ENCODE results near the gene DNAJC2. TPM values are rescaled to one million over a fixed set of nuclear protein-coding genes. Genes with fewer than 3 reads are reported as not detected.
"Not testable (repeated sequence)": the region's sequence is repeated elsewhere in the genome, so short reads cannot be mapped to it uniquely, and the experiment has no call there.

Gene DNAJC2
- total RNA-seq, 3 donors from 2014 or later (not counting 1 experiment from before 2014, with no cell fraction given): 56.8 to 74.2 (median 59.9) TPM

- H3K27me3 Mint-ChIP-seq (ENCODE audit: low read depth in 2 of 2); intact Hi-C loops (cut with micrococcal nuclease); H3K9me3 ChIP-seq (ENCODE audit: control insufficient read depth, insufficient read depth, low read length); H3K36me3 ChIP-seq (ENCODE audit: control insufficient read depth, insufficient read depth, low read length); H3K27me3 ChIP-seq (ENCODE audit: control insufficient read depth, insufficient read depth, low read length); DNase-seq; H3K4me3 Mint-ChIP-seq; H3K27ac ChIP-seq (ENCODE audit: low read length); ATAC-seq; H3K27ac Mint-ChIP-seq; H3K36me3 Mint-ChIP-seq; H3K4me3 ChIP-seq (ENCODE audit: low read length); H3K9me3 Mint-ChIP-seq; H3K4me1 ChIP-seq (ENCODE audit: control insufficient read depth, insufficient read depth, low read length): not testable (repeated sequence)
- H3K4me1 Mint-ChIP-seq: peaks cover 10 to 11% of the 10 kb centered on the region in 2 donors
- over 99% methylated on average over 17 of the region's 24 CpGs for WGBS (ENCODE audit: insufficient coverage)
Observed at GRCh38 chr7:103274867-103275266, 69.7 kb downstream of the DNAJC2 start.

- ATAC-seq; DNase-seq; H3K4me1 ChIP-seq (ENCODE audit: control insufficient read depth, insufficient read depth, low read length); H3K27me3 ChIP-seq (ENCODE audit: control insufficient read depth, insufficient read depth, low read length); H3K4me3 ChIP-seq (ENCODE audit: low read length); H3K27ac Mint-ChIP-seq; H3K9me3 Mint-ChIP-seq; H3K27ac ChIP-seq (ENCODE audit: low read length); intact Hi-C loops (cut with micrococcal nuclease); H3K4me1 Mint-ChIP-seq; H3K27me3 Mint-ChIP-seq (ENCODE audit: low read depth in 2 of 2); H3K36me3 ChIP-seq (ENCODE audit: control insufficient read depth, insufficient read depth, low read length); H3K4me3 Mint-ChIP-seq; H3K9me3 ChIP-seq (ENCODE audit: control insufficient read depth, insufficient read depth, low read length); H3K36me3 Mint-ChIP-seq: not testable (repeated sequence)
- WGBS (ENCODE audit: insufficient coverage): 92% methylated on average over 2 of the region's 6 CpGs
Observed at GRCh38 chr7:103273374-103273773, 71.2 kb downstream of the DNAJC2 start.

- H3K4me1 Mint-ChIP-seq; H3K9me3 Mint-ChIP-seq; ATAC-seq; H3K27ac Mint-ChIP-seq; intact Hi-C loops (cut with micrococcal nuclease); H3K9me3 ChIP-seq (ENCODE audit: control insufficient read depth, insufficient read depth, low read length); H3K36me3 Mint-ChIP-seq; H3K27me3 Mint-ChIP-seq (ENCODE audit: low read depth in 2 of 2); H3K4me1 ChIP-seq (ENCODE audit: control insufficient read depth, insufficient read depth, low read length); H3K27me3 ChIP-seq (ENCODE audit: control insufficient read depth, insufficient read depth, low read length); H3K4me3 ChIP-seq (ENCODE audit: low read length); H3K36me3 ChIP-seq (ENCODE audit: control insufficient read depth, insufficient read depth, low read length); DNase-seq; H3K27ac ChIP-seq (ENCODE audit: low read length); H3K4me3 Mint-ChIP-seq: not testable (repeated sequence)
- 100% methylated on average over 1 of the region's 2 CpGs for WGBS (ENCODE audit: insufficient coverage)
Observed at GRCh38 chr7:103266229-103266628, 78.3 kb downstream of the DNAJC2 start.

GRCh38 chr7:103264054-103264453, 80.5 kb downstream of the DNAJC2 start:
- not testable (repeated sequence) for H3K27me3 Mint-ChIP-seq (ENCODE audit: low read depth in 2 of 2); ATAC-seq

More at GRCh38 chr7:103264054-103264453, 80.5 kb downstream of the DNAJC2 start:
- H3K9me3 Mint-ChIP-seq; H3K4me1 ChIP-seq (ENCODE audit: control insufficient read depth, insufficient read depth, low read length); H3K36me3 ChIP-seq (ENCODE audit: control insufficient read depth, insufficient read depth, low read length); H3K9me3 ChIP-seq (ENCODE audit: control insufficient read depth, insufficient read depth, low read length); H3K27me3 ChIP-seq (ENCODE audit: control insufficient read depth, insufficient read depth, low read length); H3K4me3 ChIP-seq (ENCODE audit: low read length); H3K27ac ChIP-seq (ENCODE audit: low read length); DNase-seq; intact Hi-C loops (cut with micrococcal nuclease); H3K27ac Mint-ChIP-seq; H3K4me3 Mint-ChIP-seq; H3K36me3 Mint-ChIP-seq; H3K4me1 Mint-ChIP-seq: not testable (repeated sequence)
- WGBS (ENCODE audit: insufficient coverage): no CpG with 5 or more reads among the region's 2 CpGs

Other genes starting within 250 kb of the DNAJC2 start
- gene NAPEPLD, start 195.7 kb downstream of the DNAJC2 start, total RNA-seq: 1 to 10 TPM; 5.3 to 6.7 (median 5.9) TPM
- 10 to 100 TPM; 65.4 to 77.9 (median 75.9) TPM for gene PMPCB, start 47.3 kb downstream of the DNAJC2 start, total RNA-seq
- 10 to 100 TPM; 82.1 to 93.9 (median 88.1) TPM for gene PSMC2, start 2.9 kb upstream of the DNAJC2 start, total RNA-seq
- gene SLC26A5, start 101.4 kb upstream of the DNAJC2 start, total RNA-seq: under 1 TPM in 1 of 3 donors, not detected in 2; 0.30 TPM